HCT116 (cell line): ENCODE data around the gene MAP3K4. TPM values are rescaled to one million over a fixed set of nuclear protein-coding genes. Genes with fewer than 3 reads are reported as not detected.

ENCODE experiments used
- ATAC-seq: fragments of 200-7000 bp; cut with Tn5 transposase; 2 replicates; pipeline ENCODE4 v1.9.1; 2020; ENCODE audit warnings: mild to moderate bottlenecking, moderate library complexity
- BruUV-seq: library from RNA; stranded (reverse); fragments of 400-500 nt; replicated peaks from 2 replicates; lab custom pipeline; 2021; lab: Mats Ljungman, UMichigan
- CTCF ChIA-PET: fragments of 300-600 bp; sonication (Branson Sonifier 250); formaldehyde crosslinking; loops from one replicate; lab custom pipeline; 2021; ENCODE audit warnings: antibody characterized with exemption; lab: Charles Lee
- POLR2A ChIA-PET: fragments of 300-600, 350-600 bp; sonication (Branson Sonifier 250); formaldehyde crosslinking; loops from one replicate; lab custom pipeline; 2021; ENCODE audit warnings: antibody characterized with exemption; lab: Charles Lee
- RAD21 ChIA-PET, 2 experiments: fragments of 300-600 bp; sonication (Branson Sonifier 250); formaldehyde crosslinking; loops; one replicate each; lab custom pipeline; 2023; ENCODE audit warnings: low total read pairs in 2 of 2; ENCODE audit not compliant: uncharacterized antibody in 2 of 2, unreplicated experiment in 2 of 2, low non-redundant PET in 1 of 2; lab: Charles Lee
- DNase-seq: peaks from one replicate; pipeline ENCODE4 v3.0.0-alpha.2; 2010; ENCODE audit warnings: low read depth, low spot score
- H2AFZ ChIP-seq: fragments of 200-600 bp; shearing (Covaris generic), sonication (generic); 2 replicates; pipeline ENCODE4 v1.6.1; 2017; ENCODE audit warnings: low read depth, mixed run types, mixed read lengths, antibody characterized with exemption, low read length; ENCODE audit not compliant: poor library complexity, severe bottlenecking
- H3K27ac ChIP-seq: 2 replicates; pipeline ENCODE4 v1.5.1; 2012; ENCODE audit warnings: low read depth, low read length
- H3K27me3 ChIP-seq: fragments of 200-600 bp; sonication (generic); 2 replicates; pipeline ENCODE4 v1.6.1; 2016; ENCODE audit warnings: mixed run types, low read length, mixed read lengths; ENCODE audit not compliant: insufficient read depth
- H3K36me3 ChIP-seq, 2 experiments: fragments of 200-500 bp in 1 of 2; fragments of 200-600 bp in 1 of 2; sonication (Bioruptor generic) in 1 of 2; sonication (generic) in 1 of 2; 2 replicates each; pipeline versions ENCODE4 v1.5.1 to v1.6.1; 2014 to 2016; ENCODE audit warnings: low read length in 2 of 2, inconsistent platforms in 1 of 2, mixed read lengths in 1 of 2, mixed run types in 1 of 2; ENCODE audit not compliant: insufficient read depth in 2 of 2, control insufficient read depth in 1 of 2
- H3K4me1 ChIP-seq, 2 experiments: fragments of 200-600 bp in 1 of 2; sonication (generic) in 1 of 2; 2 replicates each; pipeline versions ENCODE4 v1.5.1 to v1.6.1; 2012 to 2017; ENCODE audit warnings: low read length in 2 of 2, inconsistent platforms in 1 of 2, mild to moderate bottlenecking in 1 of 2, mixed read lengths in 1 of 2, mixed run types in 1 of 2, moderate library complexity in 1 of 2; ENCODE audit not compliant: insufficient read depth in 2 of 2, control insufficient read depth in 1 of 2
- H3K4me2 ChIP-seq: fragments of 200-600 bp; sonication (generic); 2 replicates; pipeline ENCODE4 v1.6.1; 2017; ENCODE audit warnings: mixed run types, low read length, mixed read lengths
- H3K4me3 ChIP-seq, 2 experiments: fragments of 200-600 bp in 1 of 2; sonication (generic) in 1 of 2; replicated peaks in 1 of 2; 2 replicates each; pipeline ENCODE4 v1.5.1; 2011 to 2016; ENCODE audit warnings: low read length in 2 of 2, control low read depth in 1 of 2, low read depth in 1 of 2, mild to moderate bottlenecking in 1 of 2, mixed read lengths in 1 of 2, mixed run types in 1 of 2
- H3K79me2 ChIP-seq: fragments of 200-600 bp; sonication (generic); 2 replicates; pipeline ENCODE4 v1.6.1; 2017; ENCODE audit warnings: mild to moderate bottlenecking, mixed run types, low read length, moderate library complexity, mixed read lengths; ENCODE audit not compliant: insufficient read depth
- H3K9ac ChIP-seq: fragments of 200-600 bp; sonication (generic); 2 replicates; pipeline ENCODE4 v1.6.1; 2016; ENCODE audit warnings: low read length, mixed read lengths
- H3K9me2 ChIP-seq: fragments of 200-600 bp; sonication (generic), shearing (Covaris generic); 2 replicates; pipeline ENCODE4 v1.6.1; 2017; ENCODE audit warnings: mixed run types, mild to moderate bottlenecking, moderate library complexity; ENCODE audit not compliant: insufficient read depth
- H3K9me3 ChIP-seq, 2 experiments: fragments of 200-500 bp in 1 of 2; fragments of 200-600 bp in 1 of 2; sonication (Bioruptor generic) in 1 of 2; sonication (generic) in 1 of 2; 2 replicates each; pipeline ENCODE4 v1.6.1; 2014 to 2017; ENCODE audit warnings: low read length in 2 of 2, mixed read lengths in 2 of 2, inconsistent platforms in 1 of 2, low read depth in 1 of 2, mild to moderate bottlenecking in 1 of 2, mixed run types in 1 of 2, moderate library complexity in 1 of 2; ENCODE audit not compliant: control insufficient read depth in 1 of 2, insufficient read depth in 1 of 2
- H4K20me1 ChIP-seq: fragments of 200-600 bp; sonication (generic), shearing (Covaris generic); 2 replicates; pipeline ENCODE4 v1.6.1; 2017; ENCODE audit warnings: mixed run types, mild to moderate bottlenecking, moderate library complexity; ENCODE audit not compliant: insufficient read depth
- POLR2A ChIP-seq: IDR thresholded peaks from 2 replicates; pipeline ENCODE4 v1.7.0; 2011; ENCODE audit warnings: borderline replicate concordance; ENCODE audit not compliant: insufficient read depth, insufficient read length; ENCODE audit errors: extremely low read depth
- ZBTB33 ChIP-seq: IDR thresholded peaks from 2 replicates; pipeline ENCODE4 v1.6.1; 2011; ENCODE audit warnings: mild to moderate bottlenecking, low read length, moderate library complexity; ENCODE audit not compliant: insufficient replicate concordance; ENCODE audit errors: extremely low read depth
- intact Hi-C: fragments of 100-400 bp; cut with micrococcal nuclease; formaldehyde crosslinking; loops from 2 replicates; pipeline ENCODE4 v1.10.0; 2022
- total RNA-seq: library from RNA; stranded (reverse); gene quantifications from one replicate; pipeline ENCODE4 v1.2.1, GENCODE V29; 2021; ENCODE audit not compliant: unreplicated experiment

Gene MAP3K4
- total RNA-seq, 1 experiment from 2014 or later, result 46.5 TPM

- no peaks in the 10 kb centered on the region for H3K4me1 ChIP-seq
- RAD21 ChIA-PET, result no interaction called here
Observed at GRCh38 chr6:161029195-161029809, 37.7 kb downstream of the MAP3K4 start.

More at GRCh38 chr6:161029195-161029809, 37.7 kb downstream of the MAP3K4 start:
- H3K9me3 ChIP-seq, result no peaks in the 10 kb centered on the region
- BruUV-seq, result no TSS peak
- no peaks in the 10 kb centered on the region for H4K20me1 ChIP-seq
- H3K27me3 ChIP-seq, result no peaks in the 10 kb centered on the region
- no peaks in the 10 kb centered on the region for H3K9me2 ChIP-seq
- H2AFZ ChIP-seq, result no peak overlapping the region
- peaks cover 73% of the 10 kb centered on the region for H3K79me2 ChIP-seq
- H3K4me3 ChIP-seq, result no peak overlapping the region
- POLR2A ChIA-PET, result no interaction called here
- H3K27ac ChIP-seq, result no peak overlapping the region
- TF ChIP-seq POLR2A (no peak), ZBTB33 (no peak)
- TF ChIP-seq, all 23 proteins: peak for 0
- ATAC-seq (no peak), DNase-seq (no peak)
- Histone ChIP-seq H3K4me2 (no peak overlapping the region), H3K36me3 (no peaks in the 10 kb centered on the region), H3K9ac (no peak overlapping the region)
- intact Hi-C loops, result no loop called here
- CTCF ChIA-PET, result no interaction called here
